OCI-LY7 (cell line): ENCODE results near the gene MOGAT1. TPM values are rescaled to one million over a fixed set of nuclear protein-coding genes. Genes with fewer than 3 reads are reported as not detected.

Experiments used
- BruUV-seq: library from RNA; stranded (reverse); fragments of 400-500 nt; replicated peaks from 2 replicates; lab custom pipeline; 2021; lab: Mats Ljungman, UMichigan
- CTCF ChIA-PET: fragments of 300-600 bp; sonication (Branson Sonifier 250); formaldehyde crosslinking; loops from one replicate; lab custom pipeline; 2022; ENCODE audit warnings: antibody characterized with exemption; ENCODE audit not compliant: unreplicated experiment; lab: Charles Lee
- POLR2A ChIA-PET: fragments of 300-600 bp; sonication (Branson Sonifier 250); formaldehyde crosslinking; loops from one replicate; lab custom pipeline; 2022; ENCODE audit warnings: antibody characterized with exemption; lab: Charles Lee
- DNase-seq: peaks from one replicate; pipeline ENCODE4 v3.0.0-alpha.2; 2015; ENCODE audit warnings: low spot score
- H2AFZ ChIP-seq: fragments of 200-600 bp; sonication (generic), shearing (Covaris generic); 2 replicates; pipeline ENCODE4 v1.6.1; 2014; ENCODE audit warnings: mild to moderate bottlenecking, antibody characterized with exemption, low read length, moderate library complexity
- H3K27ac ChIP-seq: fragments of 200-600 bp; sonication (generic); 2 replicates; pipeline ENCODE4 v1.5.1; 2014; ENCODE audit warnings: mixed run types, low read depth, mild to moderate bottlenecking, moderate library complexity, low read length, inconsistent platforms; ENCODE audit not compliant: poor library complexity, severe bottlenecking
- H3K36me3 ChIP-seq: fragments of 200-600 bp; sonication (generic); 2 replicates; pipeline ENCODE4 v1.6.1; 2014; ENCODE audit warnings: mild to moderate bottlenecking, antibody characterized with exemption, low read length, moderate library complexity, mixed read lengths; ENCODE audit not compliant: insufficient read depth
- H3K4me1 ChIP-seq: fragments of 200-600 bp; sonication (generic); 2 replicates; pipeline ENCODE4 v1.5.1; 2014; ENCODE audit warnings: mild to moderate bottlenecking, low read length; ENCODE audit not compliant: insufficient read depth, poor library complexity, severe bottlenecking
- H3K4me2 ChIP-seq: fragments of 200-600 bp; sonication (generic); 2 replicates; pipeline ENCODE4 v1.6.1; 2014; ENCODE audit warnings: mild to moderate bottlenecking, low read length
- H3K4me3 ChIP-seq: fragments of 200-600 bp; sonication (generic); 2 replicates; pipeline ENCODE4 v1.5.1; 2014; ENCODE audit warnings: mild to moderate bottlenecking, low read depth, low read length; ENCODE audit not compliant: poor library complexity, severe bottlenecking
- H3K79me2 ChIP-seq: fragments of 200-600 bp; sonication (generic); 2 replicates; pipeline ENCODE4 v1.6.1; 2016; ENCODE audit warnings: low read depth, mild to moderate bottlenecking, low read length, moderate library complexity, mixed read lengths; ENCODE audit not compliant: insufficient read depth
- H3K9me2 ChIP-seq: fragments of 200-600 bp; sonication (generic); 2 replicates; pipeline ENCODE4 v1.6.1; 2016; ENCODE audit warnings: mild to moderate bottlenecking, low read length, mixed read lengths; ENCODE audit not compliant: insufficient read depth
- H3K9me3 ChIP-seq: fragments of 200-600 bp; sonication (generic); 2 replicates; pipeline ENCODE4 v1.6.1; 2014; ENCODE audit warnings: mild to moderate bottlenecking, mixed run types, low read length, mixed read lengths
- H4K20me1 ChIP-seq: fragments of 200-600 bp; sonication (generic); 2 replicates; pipeline ENCODE4 v1.6.1; 2014; ENCODE audit warnings: mild to moderate bottlenecking, antibody characterized with exemption, low read length, moderate library complexity, mixed read lengths; ENCODE audit not compliant: insufficient read depth
- CTCF ChIP-seq: fragments of 200-600 bp; sonication (generic); conservative IDR thresholded peaks from 2 replicates; pipeline ENCODE4 v1.5.1; 2014; ENCODE audit warnings: mild to moderate bottlenecking, antibody characterized with exemption, low read length, moderate library complexity, mixed read lengths
- EZH2phosphoT487 ChIP-seq: fragments of 200-600 bp; sonication (generic); IDR thresholded peaks from 2 replicates; pipeline ENCODE4 v1.6.1; 2018; ENCODE audit warnings: low read depth, borderline replicate concordance, mild to moderate bottlenecking, mixed run types, antibody characterized with exemption, low read length, moderate library complexity, mixed read lengths
- intact Hi-C: fragments of 100-400 bp; cut with micrococcal nuclease; formaldehyde crosslinking; loops from one replicate; pipeline ENCODE4 v1.10.0; 2022; ENCODE audit not compliant: unreplicated experiment
- total RNA-seq, 2 experiments: library from RNA; depleted of rRNA in 1 of 2; stranded (reverse); fragments of >200 nt in 1 of 2; shearing (Covaris generic) in 1 of 2; gene quantifications; 2 replicates each; pipeline ENCODE4 v1.2.3, GENCODE V29; 2014 to 2022

MOGAT1 gene
- total RNA-seq, 2 experiments from 2014 or later, result not detected

GRCh38 chr2:222653280-222653679 lies 18.2 kb upstream of the MOGAT1 start:
- Histone ChIP-seq H3K9me2 (no peaks in the 10 kb centered on the region), H3K9me3 (no peaks in the 10 kb centered on the region), H3K4me1 (peaks cover 36% of the 10 kb centered on the region), H4K20me1 (peaks cover 33% of the 10 kb centered on the region), H3K4me2 (peak overlapping the region; percentile 87), H3K27ac (no peak overlapping the region), H2AFZ (no peak overlapping the region), H3K79me2 (peaks cover 78% of the 10 kb centered on the region), H3K36me3 (peaks cover 54% of the 10 kb centered on the region), H3K4me3 (peak overlapping the region; percentile 89)
- intact Hi-C loops, result no loop called here
- CTCF ChIA-PET, result no interaction called here
- no peak for TF ChIP-seq CTCF
- no peak for TF ChIP-seq EZH2phosphoT487
- POLR2A ChIA-PET, result interaction anchor here (0.7 to 4.8 kb wide), 5 partner anchors 9 to 259 kb away, joined by 4 to 18 read pairs (median 5); no protein-coding TSS in a partner anchor
- no TSS peak for BruUV-seq
- no peak for DNase-seq

- H3K9me3 ChIP-seq, result no peaks in the 10 kb centered on the region
- peaks cover 32% of the 10 kb centered on the region for H4K20me1 ChIP-seq
- H3K79me2 ChIP-seq, result peaks cover 54% of the 10 kb centered on the region
- intact Hi-C loops, result loop anchor here (1.0 kb wide), 1 partner anchor 256 kb away; no protein-coding TSS in a partner anchor
- H3K27ac ChIP-seq, result peak within 1 kb of the TSS; percentile 83
- peak within 1 kb of the TSS; percentile 89 for H3K4me3 ChIP-seq
- peak within 1 kb of the TSS; percentile 87 for H3K4me2 ChIP-seq
- BruUV-seq, result no TSS peak
- peaks cover 36% of the 10 kb centered on the region for H3K4me1 ChIP-seq
- H3K36me3 ChIP-seq, result peaks cover 30% of the 10 kb centered on the region; the same call in 1 of the 2 replicates
- no peaks in the 10 kb centered on the region for H3K9me2 ChIP-seq
- POLR2A ChIA-PET, result interaction anchor here (0.9 to 4.8 kb wide), 3 partner anchors 13 to 51 kb away, joined by 3 to 18 read pairs (median 3); no protein-coding TSS in a partner anchor
- TF ChIP-seq EZH2phosphoT487 (no peak), CTCF (no peak)
- CTCF ChIA-PET, result no interaction called here
- peak within 1 kb of the TSS; percentile 83 for H2AFZ ChIP-seq
- peak; percentile 99 for DNase-seq
These were observed 15.5 kb upstream of the MOGAT1 start, which contains the start of gene FARSB for GRCh38 chr2:222655787-222656525. Gene FARSB (minus strand): TSS chr2:222656092. CDS start chr2:222656073, 19 bp downstream.
